ENCODE data around the gene CLEC6A.

The CLEC6A gene

DNA sequence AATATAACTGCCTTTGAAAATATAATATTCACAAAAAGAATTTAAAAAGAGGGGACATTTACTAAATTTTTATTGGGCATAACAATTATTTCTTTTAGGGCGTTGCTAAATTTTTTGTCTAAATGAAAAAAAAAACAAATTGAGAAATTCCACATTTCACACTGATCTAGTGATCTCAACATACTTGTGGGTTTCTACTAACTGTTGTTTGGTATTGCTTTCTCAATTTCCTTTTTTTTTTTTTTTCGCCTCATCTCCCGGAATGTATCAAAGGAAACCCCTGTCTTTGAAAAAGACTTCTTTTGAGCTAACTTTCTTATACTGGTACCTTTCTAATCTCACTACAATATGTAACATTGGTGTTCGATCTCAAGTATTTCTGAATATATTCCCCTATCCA, 57.5 kb downstream of the CLEC6A start, which contains the start of gene CLEC4D:
TSS of gene CLEC4D (plus strand) at position 248 of the 400 bp plus-strand sequence. CDS start 230 bp downstream, outside the sequence.
- no peak within 1 kb of the TSS for H3K4me3 ChIP-seq (ENCODE audit: low read length)
- no peak for DNase-seq (ENCODE audit: low read depth)
- TF ChIP-seq, protein P1, sequence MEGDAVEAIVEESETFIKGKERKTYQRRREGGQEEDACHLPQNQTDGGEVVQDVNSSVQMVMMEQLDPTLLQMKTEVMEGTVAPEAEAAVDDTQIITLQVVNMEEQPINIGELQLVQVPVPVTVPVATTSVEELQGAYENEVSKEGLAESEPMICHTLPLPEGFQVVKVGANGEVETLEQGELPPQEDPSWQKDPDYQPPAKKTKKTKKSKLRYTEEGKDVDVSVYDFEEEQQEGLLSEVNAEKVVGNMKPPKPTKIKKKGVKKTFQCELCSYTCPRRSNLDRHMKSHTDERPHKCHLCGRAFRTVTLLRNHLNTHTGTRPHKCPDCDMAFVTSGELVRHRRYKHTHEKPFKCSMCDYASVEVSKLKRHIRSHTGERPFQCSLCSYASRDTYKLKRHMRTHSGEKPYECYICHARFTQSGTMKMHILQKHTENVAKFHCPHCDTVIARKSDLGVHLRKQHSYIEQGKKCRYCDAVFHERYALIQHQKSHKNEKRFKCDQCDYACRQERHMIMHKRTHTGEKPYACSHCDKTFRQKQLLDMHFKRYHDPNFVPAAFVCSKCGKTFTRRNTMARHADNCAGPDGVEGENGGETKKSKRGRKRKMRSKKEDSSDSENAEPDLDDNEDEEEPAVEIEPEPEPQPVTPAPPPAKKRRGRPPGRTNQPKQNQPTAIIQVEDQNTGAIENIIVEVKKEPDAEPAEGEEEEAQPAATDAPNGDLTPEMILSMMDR (conservative IDR thresholded peaks at IDR 0.05; ENCODE audit: low read depth, low read length), result no peak

DNA sequence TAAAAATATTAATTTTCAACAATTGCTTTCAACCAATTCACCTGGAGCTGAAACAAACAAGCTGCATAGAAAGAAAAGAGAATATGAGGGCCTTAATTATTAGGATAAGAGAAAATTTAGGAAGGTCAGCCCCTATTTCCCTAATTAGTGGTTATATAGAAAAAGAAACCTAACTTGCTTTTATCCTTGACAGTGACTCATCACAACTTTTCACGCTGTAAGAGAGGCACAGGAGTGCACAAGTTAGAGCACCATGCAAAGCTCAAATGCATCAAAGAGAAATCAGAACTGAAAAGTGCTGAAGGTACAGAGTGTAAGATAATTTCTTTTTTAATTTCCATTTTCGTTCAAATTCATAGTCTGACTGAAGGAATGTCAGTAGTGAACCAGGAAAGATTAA, 62.2 kb downstream of the CLEC6A start:
- H3K4me3 ChIP-seq (ENCODE audit: low read length), result no peak overlapping the region
- TF ChIP-seq, protein P1 (conservative IDR thresholded peaks at IDR 0.05; ENCODE audit: low read depth, low read length), result no peak
- no peak for DNase-seq (ENCODE audit: low read depth)

DNA sequence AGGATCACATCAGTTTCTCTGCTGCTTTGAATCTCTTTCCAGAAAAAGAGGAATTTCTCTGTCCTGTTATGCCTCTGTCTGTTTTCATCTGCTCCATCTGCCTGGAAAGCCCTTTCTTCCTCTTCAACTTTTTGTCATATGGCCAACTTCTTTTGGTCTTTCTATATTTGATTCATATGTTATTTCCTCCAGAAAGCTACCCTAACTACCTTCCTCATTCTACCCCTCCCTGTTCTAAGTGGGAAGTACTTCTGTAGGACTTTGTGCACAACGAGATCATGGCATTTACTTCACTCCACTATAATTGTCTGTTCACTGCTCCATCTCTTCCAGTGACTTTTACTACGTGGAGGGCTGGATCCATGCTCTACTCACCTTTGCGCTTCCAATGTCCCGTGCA, 63.4 kb downstream of the CLEC6A start:
- DNase-seq (ENCODE audit: low read depth), result no peak
- TF ChIP-seq, protein P1 (conservative IDR thresholded peaks at IDR 0.05; ENCODE audit: low read depth, low read length), result no peak
- H3K4me3 ChIP-seq (ENCODE audit: low read length), result no peak overlapping the region

DNA sequence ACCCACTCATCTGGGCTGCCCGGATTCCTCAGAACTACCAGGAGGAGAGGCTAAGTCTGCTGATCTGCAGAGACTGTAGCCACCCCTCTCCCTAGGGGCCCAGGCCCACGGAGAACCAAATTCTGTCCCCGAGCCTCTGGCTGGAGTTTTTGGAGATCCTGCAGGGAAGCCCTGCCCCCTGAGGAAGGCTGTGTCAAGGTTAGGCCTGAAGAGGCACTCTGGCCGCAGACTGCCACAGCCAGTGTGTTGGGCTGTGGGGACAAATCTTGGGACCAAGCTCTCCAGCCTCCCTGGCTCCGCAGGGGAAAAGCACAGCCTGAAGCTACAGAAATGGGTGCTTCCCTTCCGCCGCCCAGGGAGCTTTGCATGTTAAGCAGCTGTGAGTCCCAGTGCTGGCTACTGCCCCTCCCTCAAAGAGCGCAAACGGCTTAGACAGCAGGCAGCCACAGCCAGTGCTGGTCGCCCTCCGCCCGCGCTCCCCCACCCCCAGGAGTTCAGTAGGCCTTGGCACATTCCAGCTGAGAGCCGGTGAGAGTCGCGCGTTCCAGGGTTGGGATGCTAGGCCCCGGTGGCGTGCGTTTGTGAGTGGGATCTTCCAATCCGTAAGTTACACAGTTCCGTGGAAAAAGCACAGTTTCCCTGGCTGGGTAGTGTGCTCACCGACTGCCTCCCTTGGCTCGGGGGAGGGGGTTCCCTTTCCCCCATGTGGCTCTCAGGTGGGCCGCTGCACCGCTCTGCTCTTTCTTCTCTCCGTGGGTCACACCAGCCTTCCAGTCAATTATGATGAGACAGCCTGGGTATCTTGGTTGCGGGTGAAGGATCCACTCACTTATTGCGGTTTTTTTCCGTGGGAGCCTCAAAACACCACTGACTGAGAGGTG, 71.7 kb downstream of the CLEC6A start:
- no peak overlapping the region for H3K4me3 ChIP-seq (ENCODE audit: low read length)
- TF ChIP-seq, protein P1 (conservative IDR thresholded peaks at IDR 0.05; ENCODE audit: low read depth, low read length), result no peak
- DNase-seq (ENCODE audit: low read depth), result no peak
